Left renal pelvis (tissue), 4 donors: Measurements from ENCODE around the gene MACF1. TPM values are rescaled to one million over a fixed set of nuclear protein-coding genes. Genes with fewer than 3 reads are reported as not detected.
A peak's percentile ranks its signal among the peaks of the same experiment; 100 is the strongest.
"Not testable (repeated sequence)": the region's sequence is repeated elsewhere in the genome, so short reads cannot be mapped to it uniquely, and the experiment has no call there.

Source experiments
- DNase-seq, 4 donors: peaks; one replicate each; pipeline ENCODE4 v3.0.0-alpha.2; 2013; ENCODE audit warnings: low read depth in 4 of 4, low spot score in 3 of 4
- polyA plus RNA-seq, 4 donors: library from polyadenylated mRNA; unstranded; fragments of 120-200 nt; gene quantifications; one replicate each; pipeline ENCODE4 v1.2.1, GENCODE V29; 2013; ENCODE audit not compliant: insufficient read length in 4 of 4

Gene MACF1
- polyA plus RNA-seq, result 100 to 1,000 TPM; 202 to 261 (median 253) TPM

DNA sequence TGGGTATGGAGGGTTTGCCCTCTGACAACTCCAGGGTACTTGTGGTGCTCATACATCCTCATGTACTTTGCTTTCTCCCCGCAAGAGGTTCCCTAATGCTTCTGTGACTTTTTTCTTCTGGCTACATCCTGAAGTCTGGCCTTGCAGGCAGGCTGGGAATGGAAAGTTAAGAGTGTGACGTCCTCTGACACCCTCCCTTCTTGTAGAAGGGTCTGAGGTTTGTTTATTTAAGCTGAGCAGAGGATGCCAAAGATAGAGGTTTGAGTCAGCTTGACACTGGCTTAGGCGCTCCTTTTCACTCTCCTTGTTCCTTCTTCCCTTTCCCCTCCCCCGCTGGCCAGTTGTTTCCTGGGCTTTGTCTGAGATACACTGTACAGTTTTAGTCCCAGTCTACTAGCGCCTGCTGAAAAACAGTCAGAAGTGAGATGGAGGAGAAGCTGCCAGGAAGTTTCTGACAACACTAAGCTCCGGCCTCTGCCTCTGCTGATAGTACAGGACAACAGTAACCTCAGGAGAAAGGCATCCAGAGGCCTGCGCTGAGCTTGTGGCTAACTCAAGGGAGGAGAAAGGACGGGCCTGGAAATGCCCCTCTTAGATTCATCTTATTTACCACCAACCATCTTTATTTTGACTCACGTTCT, at the start of gene MACF1:
Gene MACF1 (plus strand): TSS at position 255 of the 641 bp plus-strand sequence. CDS start 328 bp downstream, at position 583.
- peak in 2 of 4 donors; percentile 36 to 58 for DNase-seq

GRCh38 chr1:39157304-39157703, 47.2 kb upstream of the MACF1 start:
- DNase-seq, result no peak

GRCh38 chr1:39158327-39159086, 46.0 kb upstream of the MACF1 start:
- no peak for DNase-seq

DNA sequence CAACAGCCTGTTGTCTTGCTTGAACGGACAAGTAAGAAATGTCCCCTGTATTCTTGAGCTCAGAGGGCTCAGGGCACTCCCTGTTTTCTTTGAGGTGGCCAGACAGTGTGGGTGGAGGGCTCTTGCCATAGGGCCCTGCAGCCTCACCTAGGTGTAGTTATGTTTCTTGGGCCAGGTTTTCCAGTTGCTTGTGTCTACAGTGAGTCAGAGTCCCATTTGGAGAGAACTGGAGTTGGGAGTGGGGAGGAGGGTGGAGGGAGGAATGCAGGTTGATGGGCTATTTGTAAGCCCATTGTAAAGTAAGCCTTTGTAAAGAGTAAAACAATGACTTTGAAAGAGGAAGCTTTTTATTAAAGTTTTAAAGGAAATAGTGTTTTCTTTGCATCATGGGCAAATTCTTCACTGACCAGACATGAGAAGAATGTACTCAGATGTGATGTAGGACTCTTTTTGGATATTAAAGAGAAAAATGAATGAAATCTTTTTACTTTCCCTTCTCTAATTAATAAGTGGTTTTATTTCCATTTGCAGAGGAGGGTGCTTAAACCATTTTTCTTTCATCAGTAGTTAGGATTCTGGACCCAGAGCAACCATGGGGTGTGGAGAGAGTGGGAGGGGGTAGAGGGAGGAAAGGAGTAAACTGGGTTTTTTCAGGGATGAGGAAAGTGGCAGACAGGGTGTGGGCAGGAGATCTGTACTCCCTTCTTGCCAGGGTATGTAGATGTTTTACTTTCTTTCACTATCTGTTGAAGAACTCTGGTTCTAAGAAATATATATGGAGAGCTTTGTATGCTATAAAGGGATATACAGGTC, 45.1 kb upstream of the MACF1 start:
- DNase-seq, result no peak

DNA sequence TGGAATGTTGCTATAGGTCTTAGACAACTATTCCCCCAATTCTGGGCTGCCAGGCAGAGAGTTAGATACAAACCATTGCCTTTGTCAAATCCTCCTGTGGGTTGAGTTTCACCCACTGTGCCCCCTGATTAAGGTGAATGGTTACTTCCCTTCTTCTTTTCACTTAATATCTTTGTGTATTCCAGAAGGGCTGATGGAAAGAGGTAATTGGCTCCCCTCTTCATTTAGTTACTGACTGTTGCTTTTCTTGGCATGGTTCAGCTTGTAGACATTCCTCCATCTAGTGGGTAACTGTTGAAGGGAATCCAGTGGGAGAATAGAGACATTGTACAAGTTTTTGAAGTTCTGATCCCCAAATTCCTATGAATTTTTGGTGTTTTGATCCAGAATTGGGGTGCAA, 43.8 kb upstream of the MACF1 start:
- no peak for DNase-seq

DNA sequence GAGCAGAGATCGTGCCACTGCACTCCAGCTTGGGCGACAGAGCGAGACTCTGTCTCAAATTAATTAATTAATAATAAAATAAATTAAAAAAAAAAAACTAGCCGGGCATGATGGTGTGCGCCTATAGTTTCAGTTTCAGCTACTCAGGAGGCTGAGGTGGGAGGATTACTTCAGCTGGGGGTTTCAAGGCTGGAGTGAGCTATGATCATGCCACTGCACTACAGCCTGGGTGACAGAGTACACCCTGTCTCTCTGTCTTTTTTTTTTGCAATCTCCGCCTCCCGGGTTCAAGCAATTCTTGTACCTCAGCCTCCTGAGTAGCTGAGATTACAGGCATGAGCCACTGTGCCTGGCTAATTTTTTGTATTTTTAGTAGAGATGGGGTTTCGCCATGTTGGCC, 42.7 kb upstream of the MACF1 start:
- not testable (repeated sequence) for DNase-seq

DNA sequence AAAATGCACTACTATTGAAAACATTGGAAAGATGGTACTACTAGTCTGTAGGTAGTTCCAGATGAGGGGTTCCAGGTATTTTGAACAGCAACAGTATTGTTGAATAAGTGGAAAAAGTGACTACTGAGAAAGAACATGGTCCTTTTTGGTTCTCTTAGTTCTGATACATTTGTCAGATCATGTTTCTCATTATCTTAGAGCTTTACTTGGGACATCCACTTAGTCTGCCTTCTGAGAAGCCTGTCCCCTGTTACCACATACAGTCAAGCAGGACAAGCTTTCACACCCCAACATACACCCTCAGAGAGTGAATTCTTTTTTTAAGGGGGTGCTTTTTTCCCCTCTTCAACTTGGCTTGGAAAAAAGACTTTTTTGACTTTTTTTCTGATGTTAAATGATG, 41.0 kb upstream of the MACF1 start:
- DNase-seq, result no peak

- no peak for DNase-seq
Observed at GRCh38 chr1:39164256-39164655, 40.2 kb upstream of the MACF1 start.

DNA sequence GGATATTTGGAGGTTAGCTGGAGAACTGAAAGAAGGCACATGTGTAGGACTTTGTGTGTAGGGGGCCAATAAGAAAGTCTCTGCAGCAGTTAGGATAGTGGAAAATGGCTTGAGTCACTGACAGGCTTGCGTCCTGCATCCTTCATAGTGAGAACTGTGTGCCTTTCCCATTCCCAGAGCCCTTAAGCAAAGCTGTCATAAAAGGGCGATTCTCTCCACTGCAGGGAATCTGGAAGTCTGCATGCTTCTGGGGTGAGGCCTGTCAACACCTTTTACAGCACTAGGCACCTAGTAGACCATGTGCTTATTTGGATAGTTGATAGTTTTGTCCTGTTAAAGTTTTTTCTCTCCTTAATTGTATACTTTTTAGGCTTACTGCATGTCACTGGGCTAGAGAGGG, 39.4 kb upstream of the MACF1 start:
- DNase-seq, result no peak

DNA sequence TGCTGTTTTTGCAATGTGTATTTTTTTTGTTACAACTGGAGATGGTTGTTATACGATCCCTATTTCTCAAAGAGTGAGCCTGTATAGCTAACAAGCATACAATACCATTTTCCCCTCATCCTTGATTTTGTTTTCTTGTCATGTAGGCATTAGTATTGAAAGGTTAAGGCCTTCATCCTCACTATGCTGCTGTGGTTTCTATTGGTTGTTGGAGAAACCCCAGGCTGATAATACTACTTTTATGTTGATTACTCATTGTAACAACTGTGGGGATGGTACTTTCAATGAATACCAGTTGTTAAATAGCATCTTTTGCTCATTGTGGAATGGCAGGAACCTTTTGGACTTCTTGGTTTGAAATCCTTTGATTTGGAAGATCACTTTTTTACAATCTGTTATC, 39.0 kb upstream of the MACF1 start:
- DNase-seq, result no peak

GRCh38 chr1:39167632-39168209, 36.8 kb upstream of the MACF1 start:
- DNase-seq, result no peak

DNA sequence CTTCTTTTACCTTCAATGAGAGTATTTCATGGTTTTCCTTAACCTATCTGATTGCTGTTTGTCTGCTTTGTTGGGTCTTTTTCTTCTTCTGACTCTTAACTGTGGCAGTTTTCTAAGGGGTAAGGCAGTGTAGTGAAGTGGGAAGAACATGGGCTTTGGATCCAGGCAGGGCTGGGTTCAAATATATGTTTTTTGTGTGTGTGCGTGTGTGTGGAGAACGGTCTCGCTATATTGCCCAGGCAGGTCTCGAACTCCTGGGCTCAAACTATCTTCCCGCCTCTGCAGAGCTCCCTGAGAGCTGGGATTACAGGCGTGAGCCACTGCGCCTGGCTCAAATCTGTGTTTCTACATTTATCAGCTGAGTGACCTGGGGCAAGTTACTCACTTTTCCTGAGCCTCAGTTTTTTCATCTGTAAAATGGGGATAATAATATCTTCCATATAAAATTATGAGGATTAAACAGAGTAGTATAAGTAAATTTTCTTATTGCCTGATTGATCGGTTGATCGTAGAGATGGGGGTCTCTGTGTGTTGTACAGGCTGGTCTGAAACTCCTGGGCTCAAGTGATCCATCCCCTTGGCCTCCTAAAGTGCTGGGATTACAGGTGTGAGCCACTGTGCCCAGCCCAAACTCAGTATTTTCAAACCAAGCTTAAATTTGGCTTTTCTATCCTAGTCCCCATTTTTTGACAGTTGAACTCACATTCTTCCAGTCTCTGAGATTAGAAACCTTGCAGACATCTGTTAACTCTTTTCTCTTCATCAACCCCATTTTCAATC, 36.0 kb upstream of the MACF1 start:
- DNase-seq, result no peak

- no peak for DNase-seq
Observed at GRCh38 chr1:39170731-39171667, 33.5 kb upstream of the MACF1 start.

- DNase-seq, result no peak
Observed at GRCh38 chr1:39173119-39173994, 31.1 kb upstream of the MACF1 start.

- DNase-seq, result no peak
Observed at GRCh38 chr1:39173995-39174380, 30.5 kb upstream of the MACF1 start.

DNA sequence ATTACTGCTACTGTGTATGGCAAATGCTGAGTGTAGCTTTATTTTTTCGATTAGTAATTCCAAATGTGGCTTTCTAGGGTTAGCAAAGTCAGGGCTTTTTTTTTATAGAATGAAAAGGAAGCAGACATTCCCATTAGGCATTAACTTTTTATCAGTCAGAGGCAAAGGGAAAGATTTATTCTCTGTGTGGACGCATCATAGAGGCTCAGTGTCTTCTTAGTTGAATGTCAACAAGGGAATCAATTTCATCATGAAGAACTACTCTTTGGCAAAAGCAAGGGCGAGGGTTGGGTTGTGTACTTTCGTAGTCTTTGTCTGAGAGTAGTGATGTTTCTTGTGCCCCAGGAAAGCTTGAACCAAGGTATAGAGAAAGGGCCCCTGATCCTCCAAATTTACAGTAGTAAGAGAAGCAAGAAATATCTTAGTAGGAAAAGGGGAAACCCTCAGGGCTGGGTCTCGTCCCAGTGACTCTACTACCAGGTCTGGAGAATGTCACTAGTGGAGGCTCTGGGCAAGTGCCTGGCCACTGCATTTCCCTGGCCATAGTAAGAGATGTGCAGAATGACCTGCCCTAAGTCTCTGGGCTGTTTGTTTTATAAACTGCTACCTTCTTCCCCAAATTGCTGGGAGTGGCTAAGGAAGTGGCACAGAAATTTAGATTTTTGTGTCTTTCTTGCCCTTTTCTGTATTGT, 30.0 kb upstream of the MACF1 start:
- DNase-seq, result no peak

- no peak for DNase-seq
Observed at GRCh38 chr1:39177706-39178105, 26.8 kb upstream of the MACF1 start.
